Spleen (tissue), 7 donors: ENCODE data around the gene CPAMD8.

Experiments
- POLR2A ChIP-seq, 3 donors: fragments of 450-650 bp; IDR thresholded peaks; one replicate each; pipeline ENCODE4 v1.5.1; 2017; ENCODE audit warnings: antibody characterized with exemption in 3 of 3, mild to moderate bottlenecking in 1 of 3
- POLR2AphosphoS5 ChIP-seq, 3 donors: sonication (generic); formaldehyde crosslinking; IDR thresholded peaks; one replicate each; pipeline ENCODE4 v1.5.1; 2017; ENCODE audit warnings: antibody characterized with exemption in 3 of 3
- TF ChIP-seq, protein P1 (sequence below), 11 experiments: fragments of 200-600 bp in 7 of 11; fragments of 450-650 bp in 4 of 11; sonication (generic) in 4 of 11; IDR thresholded peaks in 8 of 11; conservative IDR thresholded peaks in 3 of 11; 1 replicate in 7 of 11; 2 replicates in 4 of 11; pipeline versions ENCODE4 v1.4.0 to v1.8.0; 2016 to 2021; ENCODE audit warnings: antibody characterized with exemption in 11 of 11, inconsistent platforms in 4 of 11, mild to moderate bottlenecking in 1 of 11
- donor health status: DM: no; HTN: no; CAD: no; lungs with moderate emphysema.
- donor health status: DM: no; HTN: no; CAD: no.
- donor health status: DM: no; HTN: no; CAD: no.

DNA sequence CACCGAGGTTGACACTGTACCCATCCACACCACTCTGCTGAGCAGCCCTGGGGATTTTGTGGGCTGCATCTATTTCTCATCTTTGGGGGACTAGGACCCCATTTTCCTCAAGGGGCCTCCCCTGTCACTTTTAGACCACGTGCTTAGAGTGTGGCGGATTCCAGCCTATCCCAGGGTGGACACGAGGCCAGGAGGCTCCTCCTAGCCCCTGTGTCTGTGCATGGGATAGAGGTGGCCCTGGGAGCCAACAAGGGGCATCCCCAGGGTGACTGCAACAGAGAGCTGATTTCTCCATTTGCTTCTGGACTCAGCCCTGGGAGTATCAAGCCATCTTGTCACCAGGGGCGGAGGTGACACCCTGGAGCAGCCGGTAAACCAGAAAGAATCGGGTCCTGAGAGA is 24.2 kb downstream of the CPAMD8 start:
- TF ChIP-seq, protein P1, sequence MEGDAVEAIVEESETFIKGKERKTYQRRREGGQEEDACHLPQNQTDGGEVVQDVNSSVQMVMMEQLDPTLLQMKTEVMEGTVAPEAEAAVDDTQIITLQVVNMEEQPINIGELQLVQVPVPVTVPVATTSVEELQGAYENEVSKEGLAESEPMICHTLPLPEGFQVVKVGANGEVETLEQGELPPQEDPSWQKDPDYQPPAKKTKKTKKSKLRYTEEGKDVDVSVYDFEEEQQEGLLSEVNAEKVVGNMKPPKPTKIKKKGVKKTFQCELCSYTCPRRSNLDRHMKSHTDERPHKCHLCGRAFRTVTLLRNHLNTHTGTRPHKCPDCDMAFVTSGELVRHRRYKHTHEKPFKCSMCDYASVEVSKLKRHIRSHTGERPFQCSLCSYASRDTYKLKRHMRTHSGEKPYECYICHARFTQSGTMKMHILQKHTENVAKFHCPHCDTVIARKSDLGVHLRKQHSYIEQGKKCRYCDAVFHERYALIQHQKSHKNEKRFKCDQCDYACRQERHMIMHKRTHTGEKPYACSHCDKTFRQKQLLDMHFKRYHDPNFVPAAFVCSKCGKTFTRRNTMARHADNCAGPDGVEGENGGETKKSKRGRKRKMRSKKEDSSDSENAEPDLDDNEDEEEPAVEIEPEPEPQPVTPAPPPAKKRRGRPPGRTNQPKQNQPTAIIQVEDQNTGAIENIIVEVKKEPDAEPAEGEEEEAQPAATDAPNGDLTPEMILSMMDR (IDR thresholded peaks at IDR 0.05 in 8 of 11, conservative IDR thresholded peaks at IDR 0.05 in 3 of 11): no peak
- TF ChIP-seq POLR2AphosphoS5 (IDR thresholded peaks at IDR 0.05) (no peak), POLR2A (IDR thresholded peaks at IDR 0.05) (no peak)
